Endothelial cell (in vitro differentiated cells): ENCODE measurements around the gene RGL1. TPM values are rescaled to one million over a fixed set of nuclear protein-coding genes. Genes with fewer than 3 reads are reported as not detected.

Experiments used
- DNase-seq: peaks from one replicate; pipeline ENCODE4 v3.0.0; 2021; ENCODE audit warnings: low spot score
- H3K27ac Mint-ChIP-seq: one replicate; pipeline ENCODE4 v1.8.0; 2021; ENCODE audit warnings: mixed read lengths, inconsistent platforms; ENCODE audit not compliant: unreplicated experiment
- H3K27me3 Mint-ChIP-seq: one replicate; pipeline ENCODE4 v1.8.0; 2021; ENCODE audit warnings: mild to moderate bottlenecking, moderate library complexity, mixed read lengths, inconsistent platforms; ENCODE audit not compliant: unreplicated experiment
- H3K36me3 Mint-ChIP-seq: one replicate; pipeline ENCODE4 v1.8.0; 2021; ENCODE audit warnings: mild to moderate bottlenecking, low read depth, mixed read lengths, inconsistent platforms; ENCODE audit not compliant: unreplicated experiment
- H3K4me1 Mint-ChIP-seq: one replicate; pipeline ENCODE4 v1.8.0; 2021; ENCODE audit warnings: mild to moderate bottlenecking, mixed read lengths, inconsistent platforms; ENCODE audit not compliant: unreplicated experiment
- H3K4me3 Mint-ChIP-seq: one replicate; pipeline ENCODE4 v1.8.0; 2021; ENCODE audit warnings: mild to moderate bottlenecking, mixed read lengths, inconsistent platforms; ENCODE audit not compliant: unreplicated experiment
- H3K9me3 Mint-ChIP-seq: one replicate; pipeline ENCODE4 v1.8.0; 2021; ENCODE audit warnings: mixed read lengths, inconsistent platforms; ENCODE audit not compliant: unreplicated experiment
- total RNA-seq: library from RNA; stranded (reverse); fragmentation: NEBNext Ultra II Directional; extraction: Animal tissue kit (Norgen Biotek cat#: 25700); gene quantifications from one replicate; pipeline ENCODE4 v1.2.1, GENCODE V29; 2021; ENCODE audit not compliant: unreplicated experiment
- TF ChIP-seq, protein P1 (sequence below): fragments of 200-600 bp; sonication (generic); IDR thresholded peaks from one replicate; pipeline ENCODE4 v1.5.0; 2021; ENCODE audit warnings: antibody characterized with exemption; ENCODE audit not compliant: unreplicated experiment

RGL1 gene
- total RNA-seq, 1 donor from 2014 or later, result 60.7 TPM

- Mint-ChIP-seq H3K4me3 (no peak overlapping the region), H3K27me3 (peaks cover 6% of the 10 kb centered on the region), H3K4me1 (peaks cover 79% of the 10 kb centered on the region), H3K27ac (peak overlapping the region; percentile 74), H3K36me3 (peaks cover 21% of the 10 kb centered on the region), H3K9me3 (no peaks in the 10 kb centered on the region)
- no peak for DNase-seq
- TF ChIP-seq, protein P1, sequence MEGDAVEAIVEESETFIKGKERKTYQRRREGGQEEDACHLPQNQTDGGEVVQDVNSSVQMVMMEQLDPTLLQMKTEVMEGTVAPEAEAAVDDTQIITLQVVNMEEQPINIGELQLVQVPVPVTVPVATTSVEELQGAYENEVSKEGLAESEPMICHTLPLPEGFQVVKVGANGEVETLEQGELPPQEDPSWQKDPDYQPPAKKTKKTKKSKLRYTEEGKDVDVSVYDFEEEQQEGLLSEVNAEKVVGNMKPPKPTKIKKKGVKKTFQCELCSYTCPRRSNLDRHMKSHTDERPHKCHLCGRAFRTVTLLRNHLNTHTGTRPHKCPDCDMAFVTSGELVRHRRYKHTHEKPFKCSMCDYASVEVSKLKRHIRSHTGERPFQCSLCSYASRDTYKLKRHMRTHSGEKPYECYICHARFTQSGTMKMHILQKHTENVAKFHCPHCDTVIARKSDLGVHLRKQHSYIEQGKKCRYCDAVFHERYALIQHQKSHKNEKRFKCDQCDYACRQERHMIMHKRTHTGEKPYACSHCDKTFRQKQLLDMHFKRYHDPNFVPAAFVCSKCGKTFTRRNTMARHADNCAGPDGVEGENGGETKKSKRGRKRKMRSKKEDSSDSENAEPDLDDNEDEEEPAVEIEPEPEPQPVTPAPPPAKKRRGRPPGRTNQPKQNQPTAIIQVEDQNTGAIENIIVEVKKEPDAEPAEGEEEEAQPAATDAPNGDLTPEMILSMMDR, result no peak
These were observed 71.4 kb downstream of the RGL1 start for GRCh38 chr1:183876309-183876708.

DNA sequence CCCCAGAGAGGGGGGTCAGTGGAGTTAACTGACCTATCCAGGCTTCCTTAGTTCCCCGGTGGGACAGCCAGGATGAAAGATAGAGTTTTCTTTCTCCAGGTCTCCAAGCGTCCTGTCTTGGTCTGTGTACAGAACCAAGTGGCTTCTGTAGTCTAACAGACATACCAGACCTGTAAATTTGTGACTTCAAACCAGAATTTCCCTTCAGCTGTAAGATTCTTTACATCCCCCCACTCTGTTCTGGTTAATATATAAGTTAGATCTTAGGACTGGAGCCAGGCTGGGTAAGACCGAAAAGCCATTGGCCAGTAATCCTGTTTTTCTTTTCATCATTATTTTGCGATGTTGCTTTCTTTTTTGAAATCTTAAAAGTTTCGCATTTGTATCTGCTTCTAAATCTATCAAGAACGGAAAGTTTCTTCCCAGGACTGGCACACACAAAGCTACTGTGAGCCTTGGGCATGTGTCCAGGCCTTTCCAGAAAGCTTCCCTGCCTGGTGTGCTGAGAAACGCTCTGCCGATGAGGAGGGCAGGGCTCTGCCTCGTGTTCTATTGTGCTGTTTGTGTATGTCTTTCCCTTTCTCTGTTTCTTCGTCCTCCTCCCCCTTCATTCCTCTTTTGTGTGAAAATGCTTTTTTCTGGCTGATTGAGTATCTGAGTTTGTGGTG, 72.3 kb downstream of the RGL1 start:
- Mint-ChIP-seq H3K27me3 (peaks cover 9% of the 10 kb centered on the region), H3K4me1 (peaks cover 79% of the 10 kb centered on the region)

GRCh38 chr1:183879494-183879893, 74.6 kb downstream of the RGL1 start:
- DNase-seq, result no peak
- H3K4me1 Mint-ChIP-seq, result peaks cover 71% of the 10 kb centered on the region
- H3K27ac Mint-ChIP-seq, result peak overlapping the region; percentile 55
- H3K4me3 Mint-ChIP-seq, result no peak overlapping the region
- H3K9me3 Mint-ChIP-seq, result no peaks in the 10 kb centered on the region
- TF ChIP-seq, protein P1, result no peak
- peaks cover 9% of the 10 kb centered on the region for H3K27me3 Mint-ChIP-seq
- peaks cover 47% of the 10 kb centered on the region for H3K36me3 Mint-ChIP-seq

More for the DNA sequence above, 72.3 kb downstream of the RGL1 start:
- no peaks in the 10 kb centered on the region for H3K9me3 Mint-ChIP-seq
- no peak overlapping the region for H3K4me3 Mint-ChIP-seq
- TF ChIP-seq, protein P1, result no peak
- peak overlapping the region; percentile 48 for H3K27ac Mint-ChIP-seq
- DNase-seq, result no peak
- H3K36me3 Mint-ChIP-seq, result peaks cover 27% of the 10 kb centered on the region

DNA sequence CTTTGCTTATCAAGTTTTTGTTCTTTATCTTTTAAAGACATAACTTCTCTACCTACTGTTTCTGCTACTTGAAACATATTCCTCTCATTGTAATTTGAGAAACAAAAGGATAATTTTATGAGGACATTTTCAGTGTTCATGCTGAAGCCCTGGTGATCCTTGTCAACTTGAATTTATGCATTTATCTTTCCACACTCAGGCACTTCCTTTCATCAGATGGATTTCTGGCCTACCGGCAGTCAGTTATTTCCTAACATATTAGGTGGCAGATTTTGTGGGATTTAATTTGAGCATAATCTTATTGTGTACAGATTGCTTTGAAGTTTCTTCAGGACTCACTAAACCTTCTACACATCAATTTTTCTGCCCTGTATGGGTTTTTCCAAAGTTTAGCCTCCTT, 75.0 kb downstream of the RGL1 start:
- TF ChIP-seq, protein P1, result no peak
- Mint-ChIP-seq H3K27me3 (peaks cover 9% of the 10 kb centered on the region), H3K9me3 (no peaks in the 10 kb centered on the region), H3K4me1 (peaks cover 66% of the 10 kb centered on the region), H3K27ac (peak overlapping the region; percentile 65), H3K36me3 (peaks cover 50% of the 10 kb centered on the region), H3K4me3 (no peak overlapping the region)
- no peak for DNase-seq

- TF ChIP-seq, protein P1, result no peak
- Mint-ChIP-seq H3K4me1 (peaks cover 61% of the 10 kb centered on the region), H3K27ac (peak overlapping the region; percentile 87), H3K9me3 (no peaks in the 10 kb centered on the region), H3K27me3 (peaks cover 9% of the 10 kb centered on the region), H3K4me3 (peak overlapping the region; percentile 44), H3K36me3 (peaks cover 53% of the 10 kb centered on the region)
- DNase-seq, result no peak
These were observed 75.8 kb downstream of the RGL1 start for GRCh38 chr1:183880531-183881243.
